HG02678 (cell line): Measurements from ENCODE around the gene TMEM139.

Experiments
- ATAC-seq: cut with Tn5 transposase; IDR thresholded peaks from one replicate; pipeline ENCODE4 v1.9.1; 2021; ENCODE audit warnings: mild to moderate bottlenecking, moderate library complexity; ENCODE audit not compliant: unreplicated experiment

Gene TMEM139

GRCh38 chr7:143321734-143322133 is 37.0 kb downstream of the TMEM139 start:
- no peak for ATAC-seq

GRCh38 chr7:143322760-143323633 is 38.2 kb downstream of the TMEM139 start:
- no peak for ATAC-seq

- ATAC-seq: no peak
Observed at GRCh38 chr7:143323653-143324052, 38.9 kb downstream of the TMEM139 start.

- ATAC-seq: peak; percentile 69
Observed at GRCh38 chr7:143325240-143325639, 40.5 kb downstream of the TMEM139 start.

GRCh38 chr7:143327903-143328302 is 43.1 kb downstream of the TMEM139 start:
- ATAC-seq: no peak

- no peak for ATAC-seq
Observed at GRCh38 chr7:143329471-143330170, 44.9 kb downstream of the TMEM139 start.

- no peak for ATAC-seq
Observed at GRCh38 chr7:143331179-143331801, 46.5 kb downstream of the TMEM139 start.

GRCh38 chr7:143334244-143334643 is 49.5 kb downstream of the TMEM139 start:
- no peak for ATAC-seq

- no peak for ATAC-seq
Observed at GRCh38 chr7:143337216-143337615, 52.5 kb downstream of the TMEM139 start.
